Heart left ventricle (tissue), 16 donors: ENCODE measurements around the gene SMURF1. TPM values are rescaled to one million over a fixed set of nuclear protein-coding genes. Genes with fewer than 3 reads are reported as not detected.
"Not testable (repeated sequence)": the region's sequence is repeated elsewhere in the genome, so short reads cannot be mapped to it uniquely, and the experiment has no call there.

Experiments
- ATAC-seq, 4 donors: fragments of 200-7000 bp; cut with Tn5 transposase; one replicate each; pipeline ENCODE4 v1.9.1; 2020 to 2022; ENCODE audit warnings: moderate library complexity in 4 of 4, mild to moderate bottlenecking in 3 of 4, moderate number of reproducible peaks in 1 of 4
- DNase-seq, 5 donors: peaks; one replicate each; pipeline ENCODE4 v3.0.0-alpha.2; 2020
- H3K27ac ChIP-seq, 12 donors: fragments of 200-600 bp; sonication (generic) in 4 of 12; one replicate each; pipeline versions ENCODE4 v1.5.0 to v1.8.0; 2016 to 2022; ENCODE audit warnings: mild to moderate bottlenecking in 2 of 12
- H3K27me3 ChIP-seq, 9 donors: fragments of 200-600 bp; sonication (generic) in 2 of 9; one replicate each; pipeline versions ENCODE4 v1.5.1 to v1.8.0; 2016 to 2022; ENCODE audit warnings: mild to moderate bottlenecking in 3 of 9
- H3K36me3 ChIP-seq, 9 donors: fragments of 200-600 bp; sonication (generic) in 2 of 9; one replicate each; pipeline versions ENCODE4 v1.5.0 to v1.8.0; 2018 to 2022; ENCODE audit warnings: mild to moderate bottlenecking in 2 of 9
- H3K4me1 ChIP-seq, 12 donors: fragments of 200-600 bp; sonication (generic) in 4 of 12; one replicate each; pipeline versions ENCODE4 v1.5.0 to v1.8.0; 2016 to 2022; ENCODE audit warnings: mild to moderate bottlenecking in 3 of 12
- H3K4me3 ChIP-seq, 12 donors: fragments of 200-600 bp; sonication (generic) in 4 of 12; one replicate each; pipeline versions ENCODE4 v1.5.0 to v1.8.0; 2017 to 2022; ENCODE audit warnings: mild to moderate bottlenecking in 9 of 12, moderate library complexity in 4 of 12
- H3K9me3 ChIP-seq, 12 donors: fragments of 200-600 bp; sonication (generic) in 4 of 12; one replicate each; pipeline versions ENCODE4 v1.5.0 to v1.8.0; 2016 to 2022; ENCODE audit warnings: mild to moderate bottlenecking in 1 of 12
- CTCF ChIP-seq, 12 donors: fragments of 200-600 bp; sonication (generic) in 4 of 12; IDR thresholded peaks; one replicate each; pipeline versions ENCODE4 v1.5.0 to v1.8.0; 2018 to 2022; ENCODE audit warnings: antibody characterized with exemption in 12 of 12, mild to moderate bottlenecking in 5 of 12
- POLR2A ChIP-seq, 2 donors: fragments of 450-650 bp; IDR thresholded peaks; one replicate each; pipeline ENCODE4 v1.6.1; 2017; ENCODE audit warnings: antibody characterized with exemption in 2 of 2, mild to moderate bottlenecking in 2 of 2, moderate library complexity in 2 of 2
- WGBS, 4 donors: extraction: QIAGEN DNeasy Blood & Tissue Kit in 2 of 4; methylation state at CpG; one replicate each; pipeline versions ENCODE4 v1.1.5 to v1.1.7; 2013 to 2018; 5-methylcytosine and 5-hydroxymethylcytosine counted together
- intact Hi-C, 10 donors: fragments of 100-400 bp; cut with DNase I; formaldehyde crosslinking; loops; one replicate each; pipeline versions ENCODE4 v1.11.1 to v1.14.2; 2022
- polyA plus RNA-seq, 2 donors: library from polyadenylated mRNA; stranded (reverse); fragments of 200-250 nt; gene quantifications; one replicate each; pipeline ENCODE4 v1.2.3, GENCODE V29; 2013
- total RNA-seq, 9 donors: library from RNA; depleted of rRNA in 2 of 9; stranded (reverse); fragments of >200 nt in 2 of 9; fragmentation: NEBNext Ultra II Directional in 3 of 9; extraction: Animal tissue kit (Norgen Biotek cat#: 25700) in 3 of 9; gene quantifications; one replicate each; pipeline versions ENCODE4 v1.1.0 to v1.2.4, GENCODE V29; 2016 to 2023
- donor health status: ischemic (EF 13 %, LVEDD 7.1; RV severe dilation, severe dysfunction).
- donor health status: healthy with polysubstance abuse.
- donor health status: DM: no; HTN: yes; CAD: no.
- donor health status: DM: no; HTN: no; CAD: no.
- donor health status: ischemic (EF 25% LVEDD 6.9; RV normal size, moderate dysfunction).
- donor health status: ischemic (EF 25% LVEDD 5.7; RV mildly dilated, moderate dysfunction).
- donor health status: healthy.
- donor health status: DM: yes; HTN: yes; CAD: no.
- donor health status: ischemic (EF 35%, LVEDD 5.7; RV mildly dilated, moderate dysfunction).
- donor health status: nonischemic (EF 11% LVEDD 7.7; RV severe dilation, severe dysfunction).
- donor health status: DM: yes; HTN: yes; CAD: no.
- donor health status: PGD.
- donor health status: ischemic (EF 29% LVEDD 5.4; RV normal size, mild dysfunction).
- donor health status: nonischemic (EF 23%, LVEDD 6.1; RV moderate dilation, normal function).

SMURF1 gene
- total and polyA plus RNA-seq, 11 donors, result 3.5 to 15.4 (median 12.4) TPM

DNA sequence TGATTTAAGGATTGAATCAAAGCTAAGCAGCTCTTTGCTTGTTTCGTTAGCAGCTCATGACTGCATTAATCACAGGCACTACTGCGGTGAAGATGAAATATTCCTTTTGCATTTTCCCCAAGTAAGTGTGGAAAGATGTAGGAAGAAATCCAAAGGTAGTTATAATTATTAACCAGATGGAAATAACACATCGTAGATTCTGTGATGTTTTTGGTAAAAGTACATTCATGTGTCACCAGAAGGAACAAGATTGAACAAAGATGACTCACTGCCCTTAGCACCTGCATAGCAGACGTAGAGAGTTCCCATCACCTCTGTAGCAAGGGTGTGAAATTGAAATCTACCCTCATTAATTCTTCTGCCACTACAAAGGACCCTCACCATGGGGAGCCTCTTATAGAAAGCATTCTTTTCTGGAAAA lies 37.1 kb downstream of the SMURF1 start:
- DNase-seq (no peak), ATAC-seq (no peak)
- TF ChIP-seq CTCF (IDR thresholded peaks at IDR 0.05), result no peak
- TF ChIP-seq POLR2A (IDR thresholded peaks at IDR 0.05), result no peak
- Histone ChIP-seq H3K27me3 (no peaks in the 10 kb centered on the region), H3K27ac (no peak overlapping the region), H3K9me3 (no peaks in the 10 kb centered on the region), H3K4me1 (peaks cover 3 to 62% (median 24%) of the 10 kb centered on the region in 12 donors), H3K4me3 (no peak overlapping the region), H3K36me3 (no peaks in the 10 kb centered on the region)
- intact Hi-C loops, result no loop called here
- WGBS, 4 donors, result 84 to 92% (median 89%) methylated on average over 4 of the region's 4 CpGs

DNA sequence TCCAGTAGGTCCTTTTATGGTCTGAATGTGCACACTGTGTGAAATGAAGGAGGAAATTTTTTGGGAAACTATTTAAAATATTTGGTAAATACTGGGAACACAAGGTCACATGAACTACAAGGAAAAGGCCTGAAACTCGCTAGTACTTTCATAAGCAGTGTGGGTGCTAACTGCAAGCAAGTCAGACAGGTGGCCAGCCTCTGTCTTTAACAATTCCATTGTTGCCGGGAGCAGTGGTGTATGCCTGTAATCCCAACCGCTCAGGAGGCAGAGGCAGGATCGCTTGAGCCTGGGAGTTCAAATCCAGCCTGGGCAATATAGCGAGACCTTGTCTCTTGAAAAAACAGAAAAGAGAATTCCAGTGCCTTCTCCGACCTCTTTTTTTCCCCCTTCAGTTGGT lies 37.5 kb downstream of the SMURF1 start:
- H3K9me3 ChIP-seq, result no peaks in the 10 kb centered on the region
- intact Hi-C loops, result no loop called here
- no peak for DNase-seq
- 86 to 91% (median 88%) methylated on average over 6 of the region's 6 CpGs for WGBS, 4 donors
- H3K36me3 ChIP-seq, result no peaks in the 10 kb centered on the region
- no peak overlapping the region for H3K4me3 ChIP-seq
- H3K27ac ChIP-seq, result no peak overlapping the region
- no peaks in the 10 kb centered on the region for H3K27me3 ChIP-seq
- no peak for ATAC-seq
- peaks cover 3 to 58% (median 22%) of the 10 kb centered on the region in 12 donors for H3K4me1 ChIP-seq
- TF ChIP-seq CTCF (IDR thresholded peaks at IDR 0.05), result no peak
- TF ChIP-seq POLR2A (IDR thresholded peaks at IDR 0.05), result no peak

DNA sequence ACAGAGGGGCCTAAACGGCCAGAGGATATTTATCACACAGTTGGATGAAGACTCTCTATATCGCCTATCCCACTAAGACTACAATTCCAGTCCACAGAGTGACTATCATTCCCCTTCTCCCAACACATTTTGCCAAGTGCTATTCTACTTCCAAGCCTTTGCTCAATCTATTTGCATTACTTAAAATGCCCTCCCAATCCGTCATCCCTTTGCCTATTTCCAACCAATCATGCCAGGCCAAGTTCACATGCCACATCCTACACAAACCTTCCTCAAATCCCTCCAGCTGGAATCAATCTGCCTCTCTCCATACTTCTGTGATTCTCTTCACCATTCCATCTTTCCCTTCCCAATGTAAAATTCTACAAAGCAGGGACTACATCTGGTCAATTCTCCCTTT lies 38.2 kb downstream of the SMURF1 start:
- no peak for TF ChIP-seq CTCF (IDR thresholded peaks at IDR 0.05)
- TF ChIP-seq POLR2A (IDR thresholded peaks at IDR 0.05), result no peak
- Histone ChIP-seq H3K4me1 (peaks cover 3 to 57% (median 20%) of the 10 kb centered on the region in 12 donors), H3K27me3 (no peaks in the 10 kb centered on the region), H3K36me3 (no peaks in the 10 kb centered on the region), H3K9me3 (no peaks in the 10 kb centered on the region), H3K4me3 (no peak overlapping the region), H3K27ac (no peak overlapping the region)
- 73 to 81% (median 78%) methylated on average over 3 of the region's 3 CpGs for WGBS, 4 donors
- intact Hi-C loops, result no loop called here
- DNase-seq (no peak), ATAC-seq (no peak)

DNA sequence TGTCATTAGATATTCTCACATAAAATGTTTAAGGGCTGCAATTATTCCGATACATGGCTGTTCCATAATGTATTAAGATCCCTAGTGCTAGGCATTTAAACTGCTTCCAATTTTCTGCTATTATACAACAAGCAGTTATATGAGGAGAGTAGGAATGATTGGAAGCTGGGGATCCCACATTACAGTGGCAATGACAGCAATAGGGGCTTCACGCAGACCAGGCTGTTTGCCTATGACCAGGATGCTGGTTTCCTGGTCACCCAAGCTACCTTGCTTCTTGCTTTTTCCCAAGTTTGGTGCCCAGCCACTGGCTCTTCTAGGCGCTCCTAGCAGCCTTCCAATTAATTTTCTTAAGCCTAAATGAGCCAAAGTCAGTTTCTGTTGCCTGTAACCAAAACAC lies 39.3 kb downstream of the SMURF1 start:
- no peaks in the 10 kb centered on the region for H3K27me3 ChIP-seq
- no peak overlapping the region for H3K4me3 ChIP-seq
- H3K4me1 ChIP-seq, result peaks cover 0 to 46% (median 12%) of the 10 kb centered on the region in 12 donors
- H3K27ac ChIP-seq, result no peak overlapping the region
- no peak for DNase-seq
- intact Hi-C loops, result loop anchor here in 1 of 10 donors (5.0 kb wide), 1 partner anchor 38 kb away; the partner anchor contains the start of gene SMURF1
- no peak for ATAC-seq
- H3K36me3 ChIP-seq, result no peaks in the 10 kb centered on the region
- 97 to 100% (median 98%) methylated on average over 3 of the region's 3 CpGs for WGBS, 4 donors
- H3K9me3 ChIP-seq, result peaks cover 0 to 7% (median 0%) of the 10 kb centered on the region in 12 donors
- TF ChIP-seq POLR2A (IDR thresholded peaks at IDR 0.05), result no peak
- TF ChIP-seq CTCF (IDR thresholded peaks at IDR 0.05), result no peak

DNA sequence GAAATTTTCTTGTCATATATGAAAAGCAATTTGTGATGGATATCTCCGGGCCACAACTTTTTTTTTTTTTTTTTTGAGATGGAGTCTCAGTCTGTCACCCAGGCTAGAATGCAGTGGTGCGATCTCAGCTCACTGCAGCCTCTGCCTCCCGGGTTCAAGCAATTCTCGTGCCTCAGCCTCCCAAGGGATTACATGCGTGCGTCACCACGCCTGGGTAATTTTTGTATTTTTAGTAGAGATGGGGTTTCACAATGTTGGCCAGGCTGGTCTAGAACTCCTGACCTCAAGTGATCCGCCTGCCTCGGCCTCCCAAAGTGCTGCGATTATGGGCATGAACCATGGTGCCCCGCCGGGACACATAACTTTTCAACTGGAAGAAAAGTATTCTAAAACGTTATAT lies 40.1 kb downstream of the SMURF1 start:
- H3K27ac ChIP-seq, H3K4me3 ChIP-seq, ATAC-seq, H3K36me3 ChIP-seq, H3K27me3 ChIP-seq, DNase-seq: not testable (repeated sequence)
- intact Hi-C loops, result loop anchor here in 1 of 10 donors (5.0 kb wide), 1 partner anchor 38 kb away; the partner anchor contains the start of gene SMURF1
- WGBS, 4 donors, result 83 to 94% (median 87%) methylated on average over 13 of the region's 13 CpGs
- Histone ChIP-seq H3K4me1 (peaks cover 0 to 46% (median 8%) of the 10 kb centered on the region in 12 donors), H3K9me3 (peaks cover 0 to 11% (median 0%) of the 10 kb centered on the region in 12 donors)
